Measurements from ENCODE around the gene WASF1.
"Not testable (repeated sequence)": the region's sequence is repeated elsewhere in the genome, so short reads cannot be mapped to it uniquely, and the experiment has no call there.

WASF1 gene

DNA sequence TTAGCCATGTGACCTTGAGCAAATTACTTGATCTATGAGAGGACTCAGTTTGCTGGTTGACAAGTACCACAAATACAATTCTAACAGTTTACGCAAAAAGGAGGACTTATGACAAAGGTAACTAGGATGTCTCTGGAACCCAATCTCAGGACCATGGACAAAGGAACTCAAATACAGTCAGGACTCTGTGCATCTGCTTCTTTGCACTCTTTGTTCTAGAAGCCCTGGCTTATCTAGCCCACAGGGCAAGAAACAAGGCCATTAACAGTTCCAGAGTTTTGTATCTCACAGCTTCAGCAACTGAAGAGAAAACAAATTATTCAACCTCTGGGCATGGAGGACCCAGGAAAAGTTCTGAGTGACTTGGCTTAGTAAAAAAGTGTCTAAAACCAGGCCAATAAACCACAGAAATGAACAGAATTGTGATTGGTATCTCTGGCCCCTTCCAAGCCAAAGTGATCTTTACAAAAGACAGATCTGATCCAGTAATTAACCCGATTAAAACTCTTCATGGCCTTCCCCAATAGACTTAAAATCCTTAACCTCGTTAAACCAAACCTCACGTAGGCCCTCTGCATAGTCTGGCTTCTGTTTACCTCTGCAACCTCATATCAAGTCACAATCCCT, 5.9 kb downstream of the WASF1 start:
- DNase-seq = no peak

DNA sequence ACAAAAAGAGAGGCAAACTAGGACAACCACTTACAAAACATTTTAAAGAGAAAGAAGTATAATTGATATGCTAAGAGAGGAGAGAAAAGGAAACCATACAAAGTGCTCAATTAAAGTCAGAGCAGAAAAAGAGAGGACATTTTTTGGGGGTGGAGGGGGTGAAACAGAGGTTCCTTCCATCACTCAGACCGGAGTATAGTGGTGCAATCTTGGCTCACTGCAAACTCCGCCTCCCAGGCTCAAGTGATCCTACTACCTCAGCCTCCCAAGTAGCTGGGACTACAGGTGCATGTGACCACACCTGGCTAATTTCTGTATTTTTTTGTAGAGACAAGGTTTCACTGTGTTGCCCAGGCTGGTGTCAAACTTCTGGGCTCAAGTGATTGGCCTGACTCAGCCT, 9.4 kb downstream of the WASF1 start:
- DNase-seq = no peak

DNA sequence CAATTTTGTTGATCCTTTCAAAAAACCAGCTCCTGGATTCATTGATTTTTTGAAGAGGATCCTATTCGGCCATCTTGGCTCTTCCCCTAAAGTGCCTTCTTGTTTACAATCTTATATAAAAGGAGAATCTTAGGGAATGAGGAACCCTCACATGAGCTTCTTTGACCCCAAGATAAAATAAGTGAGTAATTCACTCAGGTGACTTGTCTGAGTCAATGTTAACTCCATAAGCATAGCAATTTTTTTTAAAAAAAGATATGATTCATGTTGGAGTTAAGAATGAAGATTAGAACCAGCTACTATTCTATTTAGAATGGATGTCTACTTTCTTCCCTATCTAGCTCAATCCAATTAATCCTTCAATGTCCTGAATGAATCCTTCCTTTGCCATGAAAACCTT, 21.0 kb downstream of the WASF1 start:
- no peak for DNase-seq

DNA sequence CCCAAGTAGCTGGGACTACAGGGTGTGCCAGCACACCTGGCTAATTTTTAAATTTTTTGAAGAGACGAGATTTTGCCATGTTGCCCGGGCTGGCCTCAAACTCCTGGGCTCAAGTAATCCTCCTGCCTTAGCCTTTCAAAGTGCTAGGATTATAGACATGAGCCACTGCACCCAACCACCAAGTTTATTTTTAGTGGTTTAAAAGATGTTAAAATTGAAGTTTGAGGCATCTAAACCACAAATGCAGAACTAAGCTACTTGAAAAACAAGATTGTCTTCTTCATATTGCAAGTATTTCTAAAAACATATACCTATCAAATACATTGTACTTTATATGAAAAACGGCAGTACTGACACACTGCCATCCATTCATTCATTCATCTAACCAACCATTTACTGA, 31.6 kb downstream of the WASF1 start:
- DNase-seq = no peak

DNA sequence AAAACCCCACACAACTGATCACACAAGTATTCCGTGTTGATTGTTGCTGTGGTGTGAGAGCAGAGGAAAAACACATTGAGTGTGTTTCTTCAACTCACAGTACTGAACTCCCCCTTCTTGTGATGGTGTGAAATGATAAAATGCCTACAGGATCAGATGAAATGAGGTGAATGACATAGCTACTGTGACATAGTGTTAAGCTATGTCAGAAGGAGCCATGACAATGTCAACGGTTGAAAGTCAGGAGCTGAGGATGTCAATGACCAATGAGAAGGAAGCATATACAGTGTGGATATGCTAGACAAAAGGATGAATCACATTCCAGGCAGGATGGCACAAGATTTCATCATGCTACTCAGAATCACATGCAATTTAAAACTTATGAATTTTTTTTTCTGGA, 38.8 kb downstream of the WASF1 start:
- DNase-seq = no peak

DNA sequence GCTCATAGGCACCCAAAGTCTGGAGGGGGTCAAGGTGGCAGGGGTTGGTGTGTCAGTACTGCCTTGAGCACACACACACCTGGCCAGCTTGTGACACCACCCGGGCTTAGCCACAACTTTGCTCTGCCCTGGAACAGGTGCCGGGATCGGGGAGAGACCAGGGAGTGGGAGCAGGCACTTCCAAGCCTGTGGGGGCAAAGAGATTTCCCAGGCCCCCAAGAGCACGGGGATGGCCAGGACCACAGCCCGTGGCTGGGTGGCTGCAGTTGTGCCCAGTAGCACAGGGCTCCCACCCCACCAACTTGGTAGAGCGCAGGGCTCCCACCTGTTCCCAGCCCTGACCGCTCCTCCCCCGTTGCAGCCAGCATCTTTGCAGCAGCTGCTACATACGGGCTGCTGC, 40.4 kb downstream of the WASF1 start:
- no peak for DNase-seq

DNA sequence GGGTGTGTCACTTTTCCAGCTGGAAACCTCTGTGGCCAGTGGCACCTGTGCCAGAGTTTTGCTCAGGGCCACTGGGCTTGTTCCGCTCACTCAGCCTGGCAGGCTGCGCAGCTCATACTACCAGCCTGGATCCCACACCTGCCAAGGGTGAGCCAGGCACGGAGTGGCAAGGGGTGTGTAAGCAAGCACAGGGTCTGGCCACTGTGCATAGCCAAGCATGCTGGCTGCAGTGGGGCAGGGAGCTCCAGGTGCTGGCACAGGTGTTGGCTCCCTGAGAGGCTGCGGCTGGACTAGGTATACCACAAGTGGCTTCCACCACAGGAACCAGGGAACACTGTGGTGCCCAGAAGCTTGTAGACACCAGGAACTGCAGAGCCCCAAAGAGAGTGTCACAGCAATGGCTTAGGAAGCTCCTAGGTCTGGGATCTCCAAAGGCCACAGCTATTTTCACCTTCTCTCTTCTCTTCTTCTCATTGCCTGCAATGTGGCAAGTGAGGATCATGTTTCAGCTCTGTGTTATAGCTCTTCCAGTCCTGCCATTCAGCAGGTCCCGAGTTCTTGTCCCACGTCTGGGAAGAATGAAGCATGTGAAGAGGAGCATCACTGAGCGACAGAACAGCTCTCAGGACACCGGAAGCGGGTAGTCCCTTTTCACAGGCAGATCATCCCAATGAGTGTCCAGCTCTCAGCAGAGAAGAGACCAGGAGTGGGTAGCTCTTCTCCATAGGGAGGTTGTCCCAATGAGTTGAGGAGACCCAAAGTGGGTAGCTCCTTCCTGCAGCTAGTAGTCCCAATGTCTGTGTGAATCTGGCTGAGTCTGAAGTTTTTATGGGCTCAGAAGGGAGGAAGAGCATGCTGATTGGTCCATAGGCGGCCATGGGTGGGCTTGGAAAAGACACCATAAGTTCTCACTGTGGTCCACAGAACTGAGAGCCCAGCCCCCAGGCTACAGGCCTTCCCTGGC, 41.3 kb downstream of the WASF1 start:
- no peak for DNase-seq

DNA sequence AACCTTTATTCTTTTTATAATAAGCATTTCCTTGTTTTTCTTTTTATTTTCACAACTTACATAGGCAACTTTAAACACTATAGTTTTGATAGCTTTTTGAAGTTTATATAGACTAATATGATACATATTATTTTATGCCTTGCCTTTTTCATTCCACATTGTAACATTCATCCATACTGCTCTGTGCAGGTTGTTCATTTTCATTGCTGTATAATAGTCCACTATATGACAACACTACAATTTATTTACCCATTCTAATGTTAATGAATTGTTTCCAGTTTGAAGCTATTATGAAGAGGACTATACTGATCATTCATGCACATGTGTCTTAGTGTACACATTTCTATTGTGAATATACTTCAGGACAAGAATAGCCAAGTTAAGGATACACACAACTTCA, 49.1 kb downstream of the WASF1 start:
- no peak for DNase-seq

DNA sequence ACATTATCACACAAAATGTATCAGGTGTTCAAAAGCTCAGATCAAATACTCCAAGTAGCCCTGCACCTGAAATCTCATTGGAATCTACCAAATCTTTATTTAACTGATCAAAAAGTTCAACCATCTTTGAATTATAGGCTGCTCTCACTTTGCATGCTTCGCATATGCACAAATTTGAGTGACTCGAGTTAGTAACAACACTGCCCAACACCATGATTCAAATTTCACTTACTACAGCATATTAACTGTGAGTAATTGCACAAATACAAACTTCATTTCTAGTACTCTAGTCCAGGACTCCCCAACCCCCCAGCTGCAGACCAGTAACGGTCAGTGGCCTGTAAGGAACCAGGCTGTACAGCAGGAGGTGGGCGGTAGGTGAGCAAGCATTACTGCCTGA, 51.1 kb downstream of the WASF1 start:
- DNase-seq = no peak

DNA sequence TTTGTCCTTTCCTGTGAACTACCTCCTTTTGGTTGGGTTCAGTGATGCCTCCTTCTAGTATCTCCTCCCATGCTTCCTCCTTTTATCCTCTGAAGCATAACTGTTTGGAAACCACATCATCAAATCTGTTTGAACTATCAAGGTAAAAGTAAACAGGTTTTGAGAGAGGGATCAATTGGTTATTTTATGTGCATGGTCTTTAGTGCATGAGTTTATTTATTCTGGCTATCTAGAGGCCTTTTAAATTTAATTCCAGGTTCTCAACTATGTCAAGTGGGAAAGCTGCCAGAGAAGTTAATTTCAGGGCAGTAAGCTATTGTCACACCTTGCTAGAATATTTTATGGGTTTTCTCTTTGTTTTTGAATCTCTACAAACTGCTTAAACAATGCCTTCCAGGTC, 54.1 kb downstream of the WASF1 start:
- DNase-seq = no peak

DNA sequence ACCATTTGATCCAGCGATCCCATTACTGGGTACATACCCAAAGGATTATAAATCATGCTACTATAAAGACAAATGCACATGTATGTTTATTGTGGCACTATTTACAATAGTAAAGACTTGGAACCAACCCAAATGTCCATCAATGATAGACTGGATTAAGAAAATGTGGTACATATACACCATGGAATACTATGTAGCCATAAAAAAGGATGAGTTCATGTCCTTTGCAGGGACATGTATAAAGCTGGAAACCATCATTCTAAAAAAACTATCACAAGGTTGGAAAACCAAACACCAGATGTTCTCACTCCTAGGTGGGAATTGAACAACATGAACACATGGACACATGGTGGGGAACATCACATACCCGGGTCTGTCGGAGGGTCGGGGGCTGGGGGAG, 57.8 kb downstream of the WASF1 start:
- not testable (repeated sequence) for DNase-seq

DNA sequence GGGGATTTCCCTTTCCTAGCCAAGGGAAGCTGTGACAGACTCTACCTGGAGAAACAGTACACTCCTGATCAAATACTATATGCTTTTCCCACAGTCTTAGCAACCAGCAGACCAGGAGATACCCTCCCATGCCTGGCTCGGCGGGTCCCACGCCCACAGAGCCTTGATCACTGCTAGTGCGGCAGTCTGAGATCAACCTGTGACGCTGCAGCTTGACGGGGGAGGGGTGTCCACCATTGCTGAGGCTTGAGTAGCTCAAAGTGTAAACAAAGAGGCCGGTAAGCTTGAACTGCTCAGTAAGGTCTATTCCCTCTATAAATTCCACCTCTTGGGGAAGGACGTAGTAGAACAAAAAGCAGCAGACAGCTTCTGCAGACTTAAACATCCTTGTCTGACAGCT, 63.2 kb downstream of the WASF1 start:
- no peak for DNase-seq

DNA sequence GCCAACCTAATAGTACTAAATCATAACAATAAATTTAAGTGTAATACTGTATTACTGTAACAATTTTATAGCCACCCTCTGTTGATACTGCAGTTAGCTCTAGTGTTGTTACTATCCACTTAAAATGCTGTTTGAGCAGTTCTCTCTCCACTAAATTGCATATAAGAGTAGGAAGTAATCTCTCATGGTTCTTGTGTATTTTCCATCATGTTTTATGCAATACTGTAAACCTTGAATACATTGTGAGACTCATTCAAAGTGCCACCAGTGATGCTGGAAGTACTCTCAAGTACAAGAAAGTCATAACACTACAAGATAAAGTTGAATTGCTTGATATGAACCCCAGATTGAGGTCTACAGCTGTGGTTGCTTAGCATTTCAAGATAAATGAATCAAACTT, 65.5 kb downstream of the WASF1 start:
- no peak for DNase-seq

DNA sequence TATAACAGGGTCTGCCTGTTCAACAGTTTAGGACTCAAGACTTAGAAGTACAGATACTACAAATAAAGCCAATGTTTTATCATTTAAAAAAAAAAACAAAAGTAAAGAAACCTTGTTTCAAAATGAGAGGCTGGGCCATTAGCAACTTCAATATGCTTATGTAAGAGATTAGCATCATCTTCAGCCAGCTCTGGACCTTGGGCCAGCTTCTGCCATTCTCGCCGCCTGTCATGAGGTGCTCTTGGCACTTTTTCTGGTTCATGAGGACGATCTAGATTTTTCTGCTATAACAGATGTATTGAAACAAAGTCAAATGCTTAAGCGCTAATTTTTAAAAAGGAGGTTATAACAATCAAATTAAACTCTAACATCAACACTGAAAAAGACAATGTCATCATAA, 74.2 kb downstream of the WASF1 start:
- no peak for DNase-seq

DNA sequence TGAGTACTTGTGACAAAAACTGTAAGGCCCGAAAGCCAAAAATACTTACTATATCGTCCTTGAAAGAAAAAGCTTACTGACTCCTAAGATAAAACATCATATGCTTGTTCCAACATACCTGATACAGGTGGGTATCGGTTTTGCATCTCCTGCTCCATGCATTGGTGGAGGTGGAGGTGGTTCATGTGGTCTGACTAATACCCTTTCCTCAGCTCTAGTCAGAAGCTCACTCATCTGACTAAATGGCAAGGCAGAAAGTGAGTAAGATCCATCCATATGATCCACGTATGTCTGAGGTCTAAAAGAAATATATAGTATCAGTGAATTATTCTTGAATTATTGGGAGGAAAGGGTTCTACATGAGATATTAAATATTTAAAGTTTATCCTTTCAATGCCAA, 76.2 kb downstream of the WASF1 start:
- DNase-seq = no peak

DNA sequence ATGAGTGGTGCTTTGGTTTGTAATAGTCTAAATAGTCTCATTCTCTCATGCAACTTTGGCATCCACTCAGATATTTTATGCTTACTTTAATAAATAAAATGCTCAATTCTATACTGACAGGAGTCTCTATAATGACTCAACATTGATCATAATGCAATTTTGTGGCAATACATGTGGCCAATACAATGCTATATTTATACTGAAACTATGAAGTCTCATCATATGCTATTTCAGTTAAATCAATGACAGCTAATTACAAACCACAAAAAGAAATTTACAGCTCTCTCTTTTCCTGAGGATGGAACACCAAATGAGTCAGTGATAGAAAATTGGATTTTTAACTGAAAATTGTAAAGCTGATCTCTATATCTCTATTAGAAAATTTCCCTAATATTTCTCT, 77.1 kb downstream of the WASF1 start:
- no peak for DNase-seq

DNA sequence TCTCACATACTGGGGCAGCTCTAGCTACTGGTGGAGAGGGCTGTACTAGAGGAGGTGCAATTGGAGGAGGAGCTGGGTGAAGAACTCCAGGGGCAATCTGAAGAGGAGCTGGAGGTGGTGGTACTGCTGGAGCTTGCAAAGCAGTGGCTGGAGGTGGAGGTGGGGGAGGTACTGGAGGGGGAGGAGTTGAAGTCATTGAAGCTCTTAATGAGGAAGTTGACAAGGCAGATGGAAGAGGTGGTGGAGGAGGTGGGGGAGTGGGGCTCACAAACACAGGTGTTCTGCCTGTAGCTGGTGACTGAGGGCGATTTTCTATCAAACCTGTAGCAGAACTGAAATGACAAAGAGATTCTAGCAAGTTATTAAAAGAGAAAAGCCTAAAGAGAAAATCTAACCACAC, 77.6 kb downstream of the WASF1 start:
- no peak for DNase-seq

DNA sequence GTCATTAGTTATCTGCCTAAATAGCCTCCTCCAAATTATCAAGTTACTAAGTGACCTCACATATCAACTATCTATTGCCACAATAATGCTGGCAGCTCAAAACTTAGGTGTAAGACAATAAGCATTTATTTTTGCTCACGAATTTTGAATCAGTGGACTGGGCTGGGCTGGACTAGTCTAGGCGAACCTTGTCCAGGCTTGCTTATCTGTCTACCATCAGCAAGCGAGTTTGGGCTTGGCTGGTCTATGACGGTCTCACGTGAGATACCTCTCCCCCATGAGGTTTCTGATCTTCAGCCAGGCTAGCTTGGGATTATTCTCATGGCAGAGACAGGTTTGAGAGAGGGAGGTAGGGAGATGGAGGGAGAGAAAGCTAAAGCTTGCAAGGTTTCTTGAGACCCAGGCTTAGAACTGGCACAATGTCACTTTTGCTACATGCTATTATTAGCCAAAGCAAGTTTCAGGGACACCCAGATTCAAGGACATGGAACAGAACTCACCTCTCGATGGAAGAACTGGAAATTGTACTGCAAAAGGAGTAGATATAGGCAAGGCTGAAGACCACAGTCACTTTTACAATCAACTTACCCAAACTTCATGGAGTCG, 80.9 kb downstream of the WASF1 start:
- DNase-seq = no peak

DNA sequence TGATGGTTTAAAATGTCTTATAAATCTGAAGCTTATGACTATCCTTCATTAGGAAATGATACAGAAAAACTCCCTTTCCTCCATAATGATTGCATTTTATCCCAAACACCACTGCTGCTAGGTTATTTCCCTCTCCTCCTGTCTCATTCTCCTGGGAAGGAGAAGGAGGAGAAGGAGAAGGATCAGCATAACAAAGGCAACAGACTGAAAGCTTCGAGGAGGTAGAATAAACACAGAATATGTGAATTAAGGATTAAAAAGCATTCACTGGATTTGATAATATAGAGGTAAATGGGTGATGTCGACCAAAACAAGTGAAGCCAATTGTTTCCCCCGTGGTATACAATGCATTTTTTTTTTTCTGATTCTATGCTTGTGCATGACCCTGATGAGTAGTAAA, 82.0 kb downstream of the WASF1 start:
- no peak for DNase-seq

DNA sequence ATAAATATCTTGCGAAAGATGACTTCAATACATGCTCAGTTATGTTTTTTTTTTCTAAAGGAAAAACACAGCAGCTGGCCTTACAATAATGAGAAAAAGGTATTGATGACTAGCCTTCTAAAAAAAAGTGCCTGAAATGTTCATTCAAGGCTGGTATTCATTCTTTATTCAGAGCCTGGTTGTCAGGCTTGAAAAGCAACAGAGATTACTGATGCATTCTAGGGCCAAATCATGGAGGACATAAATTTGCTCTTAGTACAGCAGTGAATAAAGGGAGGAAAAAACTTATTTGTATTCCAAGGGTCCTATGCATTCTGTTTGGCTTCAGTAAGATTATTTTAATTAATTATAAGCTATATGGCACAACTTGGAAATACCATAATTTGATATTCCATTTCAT, 83.5 kb downstream of the WASF1 start:
- DNase-seq = no peak

DNA sequence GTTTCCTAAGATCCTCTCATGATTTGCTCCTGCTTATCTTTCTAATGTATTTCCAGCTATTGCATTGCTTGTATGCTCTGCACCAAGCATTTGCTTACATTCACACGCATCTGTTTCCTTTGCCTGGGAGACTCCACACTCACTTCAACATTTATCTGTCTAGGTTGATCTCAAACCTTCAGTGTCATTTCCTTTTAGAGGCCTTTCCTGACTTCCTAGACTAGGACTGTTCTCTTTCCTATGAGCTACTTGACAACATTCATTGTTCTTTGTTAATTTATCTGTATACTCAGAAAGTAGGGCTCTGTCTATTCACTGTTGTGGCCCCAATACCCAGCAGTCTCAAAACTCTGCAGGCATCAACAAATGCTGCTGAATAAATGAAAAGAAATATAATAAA, 84.4 kb downstream of the WASF1 start:
- no peak for DNase-seq

DNA sequence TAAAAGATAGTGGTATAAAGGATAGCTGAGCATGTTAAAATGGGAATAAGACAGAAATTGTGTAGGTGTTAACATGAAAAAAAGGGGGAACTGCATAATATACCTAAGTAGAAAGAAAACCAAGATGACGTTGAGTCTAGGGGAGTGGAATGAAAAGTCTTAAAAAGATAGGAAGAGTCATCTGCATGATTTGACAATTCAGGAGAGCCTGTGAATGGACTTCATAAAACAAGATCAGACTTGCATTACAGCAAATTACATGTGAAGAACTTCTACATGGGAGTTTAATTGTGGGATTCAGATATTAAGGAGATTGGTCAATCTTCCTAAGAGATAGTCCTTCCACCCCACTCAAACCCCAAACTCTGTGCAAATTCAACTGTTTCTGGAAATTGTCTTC, 85.5 kb downstream of the WASF1 start:
- no peak for DNase-seq

DNA sequence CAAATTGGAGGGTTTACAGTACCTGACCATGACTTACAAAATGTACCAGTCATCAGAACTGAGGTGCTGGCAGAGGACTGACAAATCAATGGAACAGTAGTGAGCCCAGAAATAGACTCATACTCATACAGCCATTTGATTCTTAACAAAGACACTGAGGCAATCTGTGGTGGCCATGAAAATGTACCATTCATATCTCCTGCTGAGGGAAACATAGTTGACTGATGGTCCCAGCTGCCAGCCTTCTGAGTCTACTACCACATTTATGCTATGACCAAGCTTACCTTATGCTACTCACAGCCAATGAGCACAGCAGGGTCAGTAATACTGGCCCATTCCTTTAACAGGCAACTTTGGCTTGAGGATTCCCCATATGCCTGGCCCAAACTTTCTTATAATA, 88.6 kb downstream of the WASF1 start:
- no peak for DNase-seq

DNA sequence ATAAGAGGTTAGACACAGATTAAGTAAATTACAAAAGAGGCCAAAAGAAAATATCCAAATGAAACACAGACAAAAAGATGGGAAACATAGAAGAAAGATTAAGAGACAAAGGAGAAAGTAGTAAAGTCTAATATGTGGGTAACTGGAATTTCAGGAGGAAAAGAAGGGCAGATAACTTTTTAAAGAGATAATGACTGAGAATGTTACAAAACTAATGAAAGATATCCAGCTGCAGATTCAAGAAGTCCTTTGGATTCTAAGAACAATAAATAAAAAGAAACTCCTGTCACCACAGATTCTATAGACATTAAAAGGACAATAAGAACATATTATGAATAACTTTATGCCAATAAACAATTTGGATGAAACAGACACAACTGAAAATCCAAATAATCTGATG, 90.1 kb downstream of the WASF1 start:
- no peak for DNase-seq
